AG09319 (cell line): ENCODE measurements around the gene LUC7L.
"Not testable (repeated sequence)": the region's sequence is repeated elsewhere in the genome, so short reads cannot be mapped to it uniquely, and the experiment has no call there.

Source experiments
- DNase-seq: peaks from one replicate; pipeline ENCODE4 v3.0.0-alpha.2; 2010; ENCODE audit warnings: low read depth; ENCODE audit errors: extremely low read depth
- CTCF ChIP-seq: IDR thresholded peaks from 2 replicates; pipeline ENCODE4 v1.5.1; 2011; ENCODE audit warnings: low read depth, mild to moderate bottlenecking, inconsistent platforms, low read length, moderate library complexity

Gene LUC7L

GRCh38 chr16:272633-273546 lies 43.6 kb upstream of the LUC7L start:
- no peak for DNase-seq
- TF ChIP-seq CTCF = no peak

GRCh38 chr16:270381-271255 lies 41.4 kb upstream of the LUC7L start:
- no peak for TF ChIP-seq CTCF
- no peak for DNase-seq

- DNase-seq = no peak
- TF ChIP-seq CTCF = no peak
These were observed 40.0 kb upstream of the LUC7L start for GRCh38 chr16:269061-269796.

- no peak for TF ChIP-seq CTCF
These were observed 39.1 kb upstream of the LUC7L start for GRCh38 chr16:268141-269053.

GRCh38 chr16:267562-267961 lies 38.3 kb upstream of the LUC7L start:
- not testable (repeated sequence) for DNase-seq

More at GRCh38 chr16:268141-269053, 39.1 kb upstream of the LUC7L start:
- DNase-seq = no peak

GRCh38 chr16:266258-267164 lies 37.3 kb upstream of the LUC7L start:
- no peak for TF ChIP-seq CTCF

More at GRCh38 chr16:266258-267164, 37.3 kb upstream of the LUC7L start:
- no peak for DNase-seq
